Osteoblast (primary cell): ENCODE measurements around the gene DROSHA. TPM values are rescaled to one million over a fixed set of nuclear protein-coding genes. Genes with fewer than 3 reads are reported as not detected.
A peak's percentile ranks its signal among the peaks of the same experiment; 100 is the strongest.

Source experiments
- DNase-seq: peaks from one replicate; pipeline ENCODE4 v3.0.0; 2011; ENCODE audit warnings: low spot score, mixed read lengths; ENCODE audit not compliant: insufficient read length; ENCODE audit errors: missing footprints
- H2AFZ ChIP-seq: 2 replicates; pipeline ENCODE4 v1.6.0; 2011; ENCODE audit warnings: mild to moderate bottlenecking, low read length
- H3K27ac ChIP-seq: 2 replicates; pipeline ENCODE4 v1.5.1; 2011; ENCODE audit warnings: mild to moderate bottlenecking, low read depth, low read length, moderate library complexity
- H3K27me3 ChIP-seq: 2 replicates; pipeline ENCODE4 v1.6.0; 2012; ENCODE audit warnings: mild to moderate bottlenecking, control low read depth, inconsistent platforms, low read length, moderate library complexity; ENCODE audit not compliant: insufficient read depth
- H3K36me3 ChIP-seq: 2 replicates; pipeline ENCODE4 v1.5.1; 2011; ENCODE audit warnings: mild to moderate bottlenecking, low read length, control low read depth, moderate library complexity; ENCODE audit not compliant: insufficient read depth
- H3K4me1 ChIP-seq: 2 replicates; pipeline ENCODE4 v1.5.1; 2011; ENCODE audit warnings: mild to moderate bottlenecking, low read length, control low read depth, moderate library complexity; ENCODE audit not compliant: insufficient read depth
- H3K4me2 ChIP-seq: 2 replicates; pipeline ENCODE4 v1.6.0; 2011; ENCODE audit warnings: mild to moderate bottlenecking, low read length; ENCODE audit not compliant: insufficient read depth
- H3K4me3 ChIP-seq: fragments of 200-600 bp; sonication (generic); 3 replicates; pipeline ENCODE4 v1.5.1; 2012; ENCODE audit warnings: mild to moderate bottlenecking, low read length, inconsistent platforms; ENCODE audit not compliant: insufficient read depth
- H3K79me2 ChIP-seq: 2 replicates; pipeline ENCODE4 v1.6.0; 2012; ENCODE audit warnings: mild to moderate bottlenecking, low read length, control low read depth, inconsistent platforms; ENCODE audit not compliant: insufficient read depth
- H3K9me3 ChIP-seq: 2 replicates; pipeline ENCODE4 v1.5.1; 2011; ENCODE audit warnings: low read depth, low read length, control low read depth
- H4K20me1 ChIP-seq: 2 replicates; pipeline ENCODE4 v1.6.0; 2012; ENCODE audit warnings: mild to moderate bottlenecking, low read length, control low read depth; ENCODE audit not compliant: insufficient read depth
- total RNA-seq: library from RNA; depleted of rRNA; stranded (reverse); fragments of >200 nt; gene quantifications from 2 replicates; pipeline ENCODE4 v1.2.3, GENCODE V29; 2012
- TF ChIP-seq, protein P1 (sequence below): IDR thresholded peaks from 2 replicates; pipeline ENCODE4 v1.5.1; 2011; ENCODE audit warnings: mild to moderate bottlenecking, low read depth, low read length, moderate library complexity; ENCODE audit errors: extremely low read depth

Gene DROSHA
- total RNA-seq, 1 donor = 32.9 TPM

DNA sequence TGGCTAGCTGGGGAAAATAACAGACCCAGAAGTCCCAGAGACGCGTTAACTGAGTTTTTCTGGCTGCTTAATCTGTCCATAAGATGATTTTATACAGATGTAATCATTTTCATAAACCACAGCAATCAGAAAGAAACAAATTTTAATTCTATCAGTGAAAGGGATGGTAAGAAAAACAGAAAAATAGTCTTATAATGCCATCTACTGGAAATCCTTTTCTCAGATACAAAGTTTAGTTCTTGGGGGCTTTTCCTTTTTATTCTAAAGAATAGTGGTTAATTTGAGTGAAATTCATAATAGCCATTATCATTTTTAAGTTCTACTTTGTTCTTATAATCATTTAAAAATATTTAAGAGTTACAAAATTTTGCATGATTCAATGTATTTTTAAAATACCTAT, 44.4 kb downstream of the DROSHA start:
- Histone ChIP-seq H3K79me2 (peaks cover 3% of the 10 kb centered on the region), H3K27ac (no peak overlapping the region), H3K9me3 (no peaks in the 10 kb centered on the region), H3K36me3 (peaks cover 31% of the 10 kb centered on the region), H3K4me1 (peaks cover 6% of the 10 kb centered on the region), H3K4me2 (no peak overlapping the region), H4K20me1 (no peaks in the 10 kb centered on the region), H3K4me3 (no peak overlapping the region), H3K27me3 (no peaks in the 10 kb centered on the region), H2AFZ (no peak overlapping the region)
- TF ChIP-seq, protein P1, sequence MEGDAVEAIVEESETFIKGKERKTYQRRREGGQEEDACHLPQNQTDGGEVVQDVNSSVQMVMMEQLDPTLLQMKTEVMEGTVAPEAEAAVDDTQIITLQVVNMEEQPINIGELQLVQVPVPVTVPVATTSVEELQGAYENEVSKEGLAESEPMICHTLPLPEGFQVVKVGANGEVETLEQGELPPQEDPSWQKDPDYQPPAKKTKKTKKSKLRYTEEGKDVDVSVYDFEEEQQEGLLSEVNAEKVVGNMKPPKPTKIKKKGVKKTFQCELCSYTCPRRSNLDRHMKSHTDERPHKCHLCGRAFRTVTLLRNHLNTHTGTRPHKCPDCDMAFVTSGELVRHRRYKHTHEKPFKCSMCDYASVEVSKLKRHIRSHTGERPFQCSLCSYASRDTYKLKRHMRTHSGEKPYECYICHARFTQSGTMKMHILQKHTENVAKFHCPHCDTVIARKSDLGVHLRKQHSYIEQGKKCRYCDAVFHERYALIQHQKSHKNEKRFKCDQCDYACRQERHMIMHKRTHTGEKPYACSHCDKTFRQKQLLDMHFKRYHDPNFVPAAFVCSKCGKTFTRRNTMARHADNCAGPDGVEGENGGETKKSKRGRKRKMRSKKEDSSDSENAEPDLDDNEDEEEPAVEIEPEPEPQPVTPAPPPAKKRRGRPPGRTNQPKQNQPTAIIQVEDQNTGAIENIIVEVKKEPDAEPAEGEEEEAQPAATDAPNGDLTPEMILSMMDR = peak; percentile 44
- DNase-seq = no peak

DNA sequence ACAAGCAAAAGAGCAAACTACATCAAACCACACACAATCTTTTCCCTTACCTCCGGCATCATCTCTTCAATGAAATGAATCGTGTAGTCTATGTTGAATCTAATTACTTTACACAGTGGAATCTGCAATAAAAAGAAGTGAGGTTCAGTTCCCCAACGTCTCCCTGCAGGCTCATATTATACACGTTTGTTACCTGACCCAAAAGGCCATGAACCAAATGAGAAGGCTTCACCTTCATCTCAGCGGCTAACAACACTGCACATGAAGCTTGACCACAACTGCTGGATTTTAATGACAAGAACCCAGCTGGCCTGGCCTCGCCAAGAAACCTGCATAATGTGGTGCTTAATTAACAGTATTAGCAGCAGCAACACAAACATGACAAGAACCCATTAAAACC, 45.5 kb downstream of the DROSHA start:
- H3K27me3 ChIP-seq = no peaks in the 10 kb centered on the region
- H3K79me2 ChIP-seq = peaks cover 3% of the 10 kb centered on the region
- H4K20me1 ChIP-seq = no peaks in the 10 kb centered on the region
- no peaks in the 10 kb centered on the region for H3K9me3 ChIP-seq
- DNase-seq = no peak
- H3K36me3 ChIP-seq = peaks cover 30% of the 10 kb centered on the region
- TF ChIP-seq, protein P1 = no peak
- H3K4me1 ChIP-seq = peaks cover 14% of the 10 kb centered on the region
- H3K4me3 ChIP-seq = no peak overlapping the region
- H2AFZ ChIP-seq = no peak overlapping the region
- H3K27ac ChIP-seq = no peak overlapping the region
- H3K4me2 ChIP-seq = no peak overlapping the region

DNA sequence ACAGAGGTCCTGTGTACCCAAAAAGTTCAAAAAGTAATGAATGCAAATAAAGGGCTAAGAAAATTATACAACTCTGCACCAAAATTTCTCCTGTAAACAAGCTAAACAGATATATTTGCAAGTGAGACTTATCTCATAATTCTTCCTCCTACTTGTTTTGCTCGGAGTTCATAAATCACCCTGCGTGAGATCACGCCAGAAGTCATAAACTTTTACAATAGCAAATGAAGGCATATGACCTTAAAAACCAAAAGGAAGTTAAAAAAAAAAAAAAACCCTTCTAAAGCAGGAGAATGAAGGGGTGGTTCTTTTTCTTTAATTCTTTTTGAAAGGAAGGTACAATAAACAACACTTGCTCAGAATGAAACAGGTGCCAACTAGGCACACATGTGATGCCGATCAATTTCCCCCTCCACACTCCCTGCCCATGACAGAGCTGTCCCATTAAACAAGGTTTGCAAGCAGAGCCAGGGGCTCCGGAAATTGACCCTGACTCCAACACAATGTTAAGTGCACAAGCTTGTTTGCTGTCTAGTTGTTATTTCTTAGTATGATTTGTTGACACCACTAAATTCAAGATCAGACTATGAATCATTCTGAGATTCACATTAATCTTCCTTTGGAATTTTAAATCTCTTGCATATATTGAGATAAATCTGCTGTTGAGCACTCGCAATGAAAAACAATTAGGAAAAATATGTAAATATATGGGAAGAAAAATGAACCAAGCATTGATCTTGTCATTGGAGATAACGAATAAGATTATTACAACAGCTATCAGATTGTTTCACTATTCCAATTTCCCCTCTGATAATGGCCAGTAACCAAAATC, 46.3 kb downstream of the DROSHA start:
- H4K20me1 ChIP-seq = no peaks in the 10 kb centered on the region
- H3K9me3 ChIP-seq = no peaks in the 10 kb centered on the region
- H2AFZ ChIP-seq = no peak overlapping the region
- TF ChIP-seq, protein P1 = no peak
- peaks cover 27% of the 10 kb centered on the region for H3K36me3 ChIP-seq
- DNase-seq = no peak
- H3K4me1 ChIP-seq = peaks cover 16% of the 10 kb centered on the region
- H3K79me2 ChIP-seq = peaks cover 3% of the 10 kb centered on the region
- H3K27ac ChIP-seq = no peak overlapping the region
- H3K4me2 ChIP-seq = no peak overlapping the region
- H3K4me3 ChIP-seq = no peak overlapping the region
- H3K27me3 ChIP-seq = no peaks in the 10 kb centered on the region

DNA sequence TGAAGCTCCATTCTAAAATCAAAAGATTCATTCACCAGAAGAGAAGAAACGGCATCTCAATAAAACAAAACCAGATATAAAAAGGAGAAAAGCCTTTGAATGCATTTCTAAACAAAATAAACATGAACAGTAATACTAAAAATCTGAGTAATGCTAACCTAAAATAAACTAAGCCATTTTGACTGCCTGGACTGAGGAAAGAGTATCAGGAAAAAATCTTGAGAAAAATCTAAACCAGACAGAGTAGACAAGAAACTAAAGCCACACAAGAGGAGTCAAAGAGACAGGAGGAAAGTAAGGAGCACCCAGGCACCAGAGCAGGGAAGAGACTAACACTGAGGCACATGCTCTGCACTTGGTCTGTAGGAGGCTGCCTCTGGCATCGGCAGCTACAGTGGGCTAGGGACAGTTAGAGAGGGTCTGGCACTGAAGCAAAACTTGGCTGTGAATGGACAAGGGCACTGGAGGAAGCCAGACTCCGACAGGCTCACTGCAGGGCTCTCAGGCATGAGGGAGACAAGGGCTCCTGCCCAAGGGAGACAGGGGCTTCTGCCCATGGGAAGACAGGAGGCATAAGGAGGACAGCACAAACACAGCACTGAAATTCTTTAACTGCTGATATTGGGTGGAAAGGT, 50.2 kb downstream of the DROSHA start:
- Histone ChIP-seq H3K36me3 (peaks cover 15% of the 10 kb centered on the region), H4K20me1 (no peaks in the 10 kb centered on the region), H3K4me1 (peaks cover 26% of the 10 kb centered on the region), H3K9me3 (no peaks in the 10 kb centered on the region), H3K27me3 (no peaks in the 10 kb centered on the region), H3K4me3 (no peak overlapping the region), H2AFZ (peak overlapping the region; percentile 79), H3K4me2 (peak overlapping the region; percentile 7), H3K27ac (no peak overlapping the region), H3K79me2 (no peaks in the 10 kb centered on the region)
- TF ChIP-seq, protein P1 = no peak
- no peak for DNase-seq
